Embryonic facial prominence (tissue), 1 donor: ENCODE results near the gene CENPL.
A peak's percentile ranks its signal among the peaks of the same experiment; 100 is the strongest.
"Not testable (repeated sequence)": the region's sequence is repeated elsewhere in the genome, so short reads cannot be mapped to it uniquely, and the experiment has no call there.

Experiments used
- DNase-seq: peaks from one replicate; pipeline ENCODE4 v3.0.0-alpha.2; 2016; ENCODE audit errors: extremely low spot score

Gene CENPL

GRCh38 chr1:173824315-173825081 lies at the start of gene CENPL, which contains the start of gene DARS2:
CENPL (minus strand) TSS chr1:173824883; CDS start chr1:173811299, 13,584 bp downstream.
DARS2 (plus strand) TSS chr1:173824673; CDS start chr1:173825230, 557 bp downstream.
- DNase-seq: peak; percentile 99

GRCh38 chr1:173871500-173871899 lies 46.8 kb upstream of the CENPL start:
- no peak for DNase-seq

GRCh38 chr1:173871091-173871490 lies 46.4 kb upstream of the CENPL start:
- no peak for DNase-seq

GRCh38 chr1:173870252-173871075 lies 45.8 kb upstream of the CENPL start:
- no peak for DNase-seq

GRCh38 chr1:173869021-173869359 lies 44.3 kb upstream of the CENPL start:
- DNase-seq: no peak

- peak; percentile 72 for DNase-seq
Measured at GRCh38 chr1:173868266-173869020, 43.8 kb upstream of the CENPL start, which contains the start of gene ZBTB37. ZBTB37 (plus strand) TSS chr1:173868380; CDS start chr1:173870226, 1,846 bp downstream.

- DNase-seq: peak; percentile 100
Measured at GRCh38 chr1:173867753-173868265, 43.1 kb upstream of the CENPL start, which contains the start of gene GAS5. GAS5 (minus strand) TSS chr1:173867989.

- DNase-seq: no peak
Measured at GRCh38 chr1:173867141-173867752, 42.6 kb upstream of the CENPL start.

- no peak for DNase-seq
Measured at GRCh38 chr1:173866413-173867115, 41.9 kb upstream of the CENPL start.

GRCh38 chr1:173865468-173866164 lies 40.9 kb upstream of the CENPL start:
- DNase-seq: no peak

- DNase-seq: no peak
Measured at GRCh38 chr1:173864179-173864867, 39.6 kb upstream of the CENPL start.

- DNase-seq: no peak
Measured at GRCh38 chr1:173863224-173864161, 38.8 kb upstream of the CENPL start.

GRCh38 chr1:173862769-173863223 lies 38.1 kb upstream of the CENPL start:
- DNase-seq: no peak

GRCh38 chr1:173862146-173862768 lies 37.6 kb upstream of the CENPL start:
- DNase-seq: not testable (repeated sequence)

- no peak for DNase-seq
Measured at GRCh38 chr1:173861731-173862145, 37.1 kb upstream of the CENPL start.

- no peak for DNase-seq
Measured at GRCh38 chr1:173860065-173860464, 35.4 kb upstream of the CENPL start.

GRCh38 chr1:173859547-173859946 lies 34.9 kb upstream of the CENPL start:
- not testable (repeated sequence) for DNase-seq
